Measurements from ENCODE around the gene KATNBL1. TPM values are rescaled to one million over a fixed set of nuclear protein-coding genes. Genes with fewer than 3 reads are reported as not detected.
"Not testable (repeated sequence)": the region's sequence is repeated elsewhere in the genome, so short reads cannot be mapped to it uniquely, and the experiment has no call there.

KATNBL1 gene
- total RNA-seq, 1 donor from 2014 or later: 82.7 TPM

- Mint-ChIP-seq H3K9me3 (no peaks in the 10 kb centered on the region), H3K36me3 (no peaks in the 10 kb centered on the region), H3K4me3 (no peak overlapping the region), H3K4me1 (no peaks in the 10 kb centered on the region), H3K27me3 (ENCODE audit: low read depth) (no peaks in the 10 kb centered on the region), H3K27ac (no peak overlapping the region)
- DNase-seq (ENCODE audit: low spot score in 2 of 2, unreplicated experiment in 2 of 2): no peak
- TF ChIP-seq CTCF (IDR thresholded peaks at IDR 0.05; ENCODE audit: unreplicated experiment): no peak
Observed at GRCh38 chr15:34214135-34214534, 4.2 kb upstream of the KATNBL1 start.

- peaks cover 3% of the 10 kb centered on the region for H3K4me1 Mint-ChIP-seq
- H3K27me3 Mint-ChIP-seq (ENCODE audit: low read depth): no peaks in the 10 kb centered on the region
- DNase-seq (ENCODE audit: low spot score in 2 of 2, unreplicated experiment in 2 of 2): no peak
- no peak overlapping the region for H3K4me3 Mint-ChIP-seq
- no peak overlapping the region for H3K27ac Mint-ChIP-seq
- H3K36me3 Mint-ChIP-seq: no peaks in the 10 kb centered on the region
- TF ChIP-seq CTCF (IDR thresholded peaks at IDR 0.05; ENCODE audit: unreplicated experiment): no peak
- H3K9me3 Mint-ChIP-seq: no peaks in the 10 kb centered on the region
Observed at GRCh38 chr15:34213690-34214089, 3.8 kb upstream of the KATNBL1 start.

- Mint-ChIP-seq H3K4me3 (no peak overlapping the region), H3K27me3 (ENCODE audit: low read depth) (no peaks in the 10 kb centered on the region), H3K9me3 (peaks cover 7% of the 10 kb centered on the region), H3K27ac (no peak overlapping the region), H3K36me3 (peaks cover 22% of the 10 kb centered on the region), H3K4me1 (peaks cover 9% of the 10 kb centered on the region)
- no peak for DNase-seq (ENCODE audit: low spot score in 2 of 2, unreplicated experiment in 2 of 2)
- no peak for TF ChIP-seq CTCF (IDR thresholded peaks at IDR 0.05; ENCODE audit: unreplicated experiment)
Observed at GRCh38 chr15:34206011-34206410, 3.9 kb downstream of the KATNBL1 start.

- TF ChIP-seq CTCF (IDR thresholded peaks at IDR 0.05; ENCODE audit: unreplicated experiment): no peak
- no peak overlapping the region for H3K27ac Mint-ChIP-seq
- peaks cover 7% of the 10 kb centered on the region for H3K9me3 Mint-ChIP-seq
- no peak for DNase-seq (ENCODE audit: low spot score in 2 of 2, unreplicated experiment in 2 of 2)
- H3K4me1 Mint-ChIP-seq: peaks cover 9% of the 10 kb centered on the region
- H3K36me3 Mint-ChIP-seq: peaks cover 35% of the 10 kb centered on the region
- H3K27me3 Mint-ChIP-seq (ENCODE audit: low read depth): no peaks in the 10 kb centered on the region
- no peak overlapping the region for H3K4me3 Mint-ChIP-seq
Observed at GRCh38 chr15:34203936-34204335, 6.0 kb downstream of the KATNBL1 start.

- no peak for DNase-seq (ENCODE audit: low spot score in 2 of 2, unreplicated experiment in 2 of 2)
- H3K36me3 Mint-ChIP-seq: peaks cover 37% of the 10 kb centered on the region
- H3K4me3 Mint-ChIP-seq: no peak overlapping the region
- no peaks in the 10 kb centered on the region for H3K27me3 Mint-ChIP-seq (ENCODE audit: low read depth)
- H3K9me3 Mint-ChIP-seq: peaks cover 7% of the 10 kb centered on the region
- H3K27ac Mint-ChIP-seq: no peak overlapping the region
- TF ChIP-seq CTCF (IDR thresholded peaks at IDR 0.05; ENCODE audit: unreplicated experiment): no peak
- peaks cover 4% of the 10 kb centered on the region for H3K4me1 Mint-ChIP-seq
Observed at GRCh38 chr15:34203305-34203704, 6.6 kb downstream of the KATNBL1 start.

GRCh38 chr15:34193272-34193671, 16.6 kb downstream of the KATNBL1 start:
- H3K36me3 Mint-ChIP-seq: peaks cover 17% of the 10 kb centered on the region
- not testable (repeated sequence) for H3K27ac Mint-ChIP-seq; H3K4me3 Mint-ChIP-seq; H3K9me3 Mint-ChIP-seq; H3K4me1 Mint-ChIP-seq; H3K27me3 Mint-ChIP-seq (ENCODE audit: low read depth); DNase-seq (ENCODE audit: low spot score in 2 of 2, unreplicated experiment in 2 of 2)

Data from mesothelial cell of epicardium (in vitro differentiated cells).